Measurements from ENCODE around the gene MUL1.

DNA sequence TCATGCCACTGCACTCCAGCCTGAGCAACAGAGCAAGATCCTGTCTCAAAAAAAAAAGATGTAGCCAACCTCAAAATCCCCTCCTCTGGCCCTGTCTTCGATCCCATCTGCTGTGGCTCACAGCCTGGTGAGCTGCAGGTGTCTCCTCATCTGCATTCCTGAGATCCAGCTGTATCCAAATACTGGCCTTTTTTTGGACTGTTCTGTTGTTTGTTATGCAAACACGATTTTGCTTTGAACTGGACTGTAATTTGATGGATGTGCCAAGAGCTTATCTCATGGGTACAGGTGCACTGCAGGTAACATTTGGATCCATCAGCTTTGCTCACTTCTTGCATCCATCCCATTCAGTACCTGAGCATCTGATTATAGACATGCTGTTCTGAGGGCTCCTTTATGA lies 30.3 kb upstream of the MUL1 start:
- TF ChIP-seq, protein P1, sequence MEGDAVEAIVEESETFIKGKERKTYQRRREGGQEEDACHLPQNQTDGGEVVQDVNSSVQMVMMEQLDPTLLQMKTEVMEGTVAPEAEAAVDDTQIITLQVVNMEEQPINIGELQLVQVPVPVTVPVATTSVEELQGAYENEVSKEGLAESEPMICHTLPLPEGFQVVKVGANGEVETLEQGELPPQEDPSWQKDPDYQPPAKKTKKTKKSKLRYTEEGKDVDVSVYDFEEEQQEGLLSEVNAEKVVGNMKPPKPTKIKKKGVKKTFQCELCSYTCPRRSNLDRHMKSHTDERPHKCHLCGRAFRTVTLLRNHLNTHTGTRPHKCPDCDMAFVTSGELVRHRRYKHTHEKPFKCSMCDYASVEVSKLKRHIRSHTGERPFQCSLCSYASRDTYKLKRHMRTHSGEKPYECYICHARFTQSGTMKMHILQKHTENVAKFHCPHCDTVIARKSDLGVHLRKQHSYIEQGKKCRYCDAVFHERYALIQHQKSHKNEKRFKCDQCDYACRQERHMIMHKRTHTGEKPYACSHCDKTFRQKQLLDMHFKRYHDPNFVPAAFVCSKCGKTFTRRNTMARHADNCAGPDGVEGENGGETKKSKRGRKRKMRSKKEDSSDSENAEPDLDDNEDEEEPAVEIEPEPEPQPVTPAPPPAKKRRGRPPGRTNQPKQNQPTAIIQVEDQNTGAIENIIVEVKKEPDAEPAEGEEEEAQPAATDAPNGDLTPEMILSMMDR (IDR thresholded peaks at IDR 0.05) = no peak
- TF ChIP-seq POLR2A (IDR thresholded peaks at IDR 0.05) = no peak
